HepG2 (cell line): ENCODE data around the gene C19orf85. TPM values are rescaled to one million over a fixed set of nuclear protein-coding genes. Genes with fewer than 3 reads are reported as not detected.
A peak's percentile ranks its signal among the peaks of the same experiment; 100 is the strongest.

Experiments used
- ATF7 ChIP-seq, 2 experiments: fragments of 450-650 bp in 1 of 2; sonication (generic) in 1 of 2; formaldehyde crosslinking in 1 of 2; IDR thresholded peaks; 2 replicates each; pipeline versions ENCODE4 v1.4.0 to v1.6.1; 2016 to 2020; ENCODE audit warnings: antibody characterized with exemption in 1 of 2, mild to moderate bottlenecking in 1 of 2, missing genetic modification reagents in 1 of 2
- CCAR2 ChIP-seq: fragments of 200-400 bp; formaldehyde crosslinking; optimal IDR thresholded peaks from 2 replicates; pipeline ENCODE3; 2018; ENCODE audit warnings: low read depth, mild to moderate bottlenecking, low read length, moderate library complexity
- EED ChIP-seq: sonication (generic); formaldehyde crosslinking; IDR thresholded peaks from 2 replicates; pipeline ENCODE4 v1.5.0; 2020; ENCODE audit warnings: mild to moderate bottlenecking, missing genetic modification reagents
- HDAC6 ChIP-seq: fragments of 200-600 bp; sonication (generic); IDR thresholded peaks from 2 replicates; pipeline ENCODE4 v1.7.0; 2017; ENCODE audit warnings: mild to moderate bottlenecking, antibody characterized with exemption, low read length, low read depth
- KAT7 ChIP-seq: IDR thresholded peaks from 2 replicates; pipeline ENCODE4 v1.6.1; 2018; ENCODE audit warnings: borderline replicate concordance, missing compliant biosample characterization
- KAT8 ChIP-seq: IDR thresholded peaks from 2 replicates; pipeline ENCODE4 v1.6.1; 2016; ENCODE audit warnings: missing genetic modification reagents, missing compliant biosample characterization
- KDM2A ChIP-seq: sonication (generic); formaldehyde crosslinking; IDR thresholded peaks from 2 replicates; pipeline ENCODE4 v1.4.0; 2020; ENCODE audit warnings: low read depth, missing genetic modification reagents, borderline replicate concordance
- MEIS1 ChIP-seq: sonication (generic); formaldehyde crosslinking; IDR thresholded peaks from 2 replicates; pipeline ENCODE4 v1.9.0; 2021; ENCODE audit warnings: mild to moderate bottlenecking, missing genetic modification reagents, moderate library complexity, borderline replicate concordance
- SATB2 ChIP-seq: sonication (generic); formaldehyde crosslinking; IDR thresholded peaks from 2 replicates; pipeline ENCODE4 v1.5.0; 2020; ENCODE audit warnings: missing genetic modification reagents
- SMARCE1 ChIP-seq: fragments of 450-650 bp; IDR thresholded peaks from 2 replicates; pipeline ENCODE4 v1.6.1; 2017; ENCODE audit warnings: borderline replicate concordance
- SNAI1 ChIP-seq: sonication (generic); formaldehyde crosslinking; IDR thresholded peaks from 2 replicates; pipeline ENCODE4 v1.5.0; 2020; ENCODE audit warnings: mild to moderate bottlenecking, missing genetic modification reagents, borderline replicate concordance
- ZNF292 ChIP-seq: sonication (generic); formaldehyde crosslinking; IDR thresholded peaks from 2 replicates; pipeline ENCODE4 v1.8.1; 2022; ENCODE audit warnings: mild to moderate bottlenecking, low read depth, missing genetic modification reagents, borderline replicate concordance
- ZNF337 ChIP-seq: sonication (generic); formaldehyde crosslinking; IDR thresholded peaks from 2 replicates; pipeline ENCODE4 v1.5.1; 2020; ENCODE audit warnings: missing genetic modification reagents, low read depth, mild to moderate bottlenecking, borderline replicate concordance
- ZNF33A ChIP-seq: sonication (generic); formaldehyde crosslinking; IDR thresholded peaks from 2 replicates; pipeline ENCODE4 v1.5.1; 2020; ENCODE audit warnings: missing genetic modification reagents, mild to moderate bottlenecking, moderate library complexity, borderline replicate concordance
- ZNF503 ChIP-seq: sonication (generic); formaldehyde crosslinking; IDR thresholded peaks from 2 replicates; pipeline ENCODE4 v1.4.0; 2020; ENCODE audit warnings: missing genetic modification reagents
- ZNF572 ChIP-seq: sonication (generic); formaldehyde crosslinking; IDR thresholded peaks from 2 replicates; pipeline ENCODE4 v1.5.1; 2020; ENCODE audit warnings: mild to moderate bottlenecking, missing genetic modification reagents
- ZSCAN5A ChIP-seq: sonication (generic); formaldehyde crosslinking; IDR thresholded peaks from 2 replicates; pipeline ENCODE4 v1.8.0; 2022; ENCODE audit warnings: mild to moderate bottlenecking, missing genetic modification reagents, borderline replicate concordance
- polyA plus RNA-seq, 8 experiments: library from polyadenylated mRNA; depleted of rRNA in 3 of 8; stranded (reverse) in 7 of 8; unstranded in 1 of 8; fragments of >200 nt; fragmentation: Illumina TruSeq in 4 of 8; extraction: Trizol in 4 of 8; gene quantifications; 2 replicates each; pipeline versions ENCODE4 v1.2.1 to v1.2.3, GENCODE V29; 2011 to 2016; ENCODE audit warnings: low read depth in 4 of 8, missing spikeins in 1 of 8, mixed read lengths in 1 of 8; ENCODE audit not compliant: insufficient read depth in 1 of 8
- total RNA-seq, 5 experiments: library from RNA; depleted of rRNA; stranded (reverse); fragments of >200 nt; fragmentation: Illumina TruSeq; extraction: Trizol; gene quantifications; 2 replicates each; pipeline ENCODE4 v1.2.3, GENCODE V29; 2016; ENCODE audit warnings: low read depth in 1 of 5

Gene C19orf85
- total and polyA plus RNA-seq, 2 of the 13 experiments (the other 11 are each of a cell fraction or from before 2014, with no cell fraction given): not detected

- no peak; the same call in 1 of the 2 replicates for TF ChIP-seq HDAC6
- peak; percentile 78 for TF ChIP-seq ZNF572 (CRISPR knock-in tag)
- peak; percentile 44; the same call in 1 of the 2 replicates for TF ChIP-seq ZNF503 (CRISPR knock-in tag)
- TF ChIP-seq ATF7 (IDR thresholded peaks at IDR 0.05): no peak
- TF ChIP-seq ATF7 (CRISPR knock-in tag; IDR thresholded peaks at IDR 0.05): no peak
- TF ChIP-seq EED (CRISPR knock-in tag): peak; percentile 77; the same call in 1 of the 2 replicates
- TF ChIP-seq KAT7: peak; percentile 74; the same call in 1 of the 2 replicates
- TF ChIP-seq ZNF33A (CRISPR knock-in tag): peak; percentile 75; the same call in 1 of the 2 replicates
- TF ChIP-seq ZNF337 (CRISPR knock-in tag): peak; percentile 52; the same call in 1 of the 2 replicates
- peak; percentile 31 for TF ChIP-seq KDM2A
- no peak for TF ChIP-seq SMARCE1
- no peak for TF ChIP-seq SNAI1 (CRISPR knock-in tag)
- TF ChIP-seq KAT8 (CRISPR knock-in tag): peak; percentile 54
- TF ChIP-seq ZSCAN5A (CRISPR knock-in tag): no peak
- TF ChIP-seq CCAR2: no peak
- no peak; the same call in 1 of the 2 replicates for TF ChIP-seq MEIS1
- TF ChIP-seq ZNF292: peak; percentile 62; the same call in 1 of the 2 replicates
- no peak for TF ChIP-seq SATB2 (CRISPR knock-in tag)
Measured at GRCh38 chr19:55461259-55461973, 3.1 kb downstream of the C19orf85 start, which contains the start of gene ISOC2 (continued).
